Upper lobe of right lung (tissue), 1 donor: ENCODE data around the gene PFDN4. TPM values are rescaled to one million over a fixed set of nuclear protein-coding genes. Genes with fewer than 3 reads are reported as not detected.

ENCODE experiments used
- ATAC-seq: fragments of 200-7000 bp; cut with Tn5 transposase; one replicate; pipeline ENCODE4 v1.9.1; 2020; ENCODE audit warnings: mild to moderate bottlenecking, moderate library complexity
- DNase-seq: peaks from one replicate; pipeline ENCODE4 v3.0.0-alpha.2; 2020
- H3K27ac ChIP-seq: fragments of 200-600 bp; one replicate; pipeline ENCODE4 v1.8.0; 2022
- H3K27me3 ChIP-seq: fragments of 200-600 bp; one replicate; pipeline ENCODE4 v1.8.0; 2022; ENCODE audit warnings: mild to moderate bottlenecking
- H3K36me3 ChIP-seq: fragments of 200-600 bp; one replicate; pipeline ENCODE4 v1.8.0; 2022
- H3K4me1 ChIP-seq: fragments of 200-600 bp; one replicate; pipeline ENCODE4 v1.8.0; 2022
- H3K4me3 ChIP-seq: fragments of 200-600 bp; one replicate; pipeline ENCODE4 v1.8.0; 2022; ENCODE audit warnings: mild to moderate bottlenecking
- H3K9me3 ChIP-seq: fragments of 200-600 bp; one replicate; pipeline ENCODE4 v1.8.0; 2022
- CTCF ChIP-seq: fragments of 200-600 bp; IDR thresholded peaks from one replicate; pipeline ENCODE4 v1.8.0; 2022; ENCODE audit warnings: antibody characterized with exemption
- intact Hi-C: fragments of 100-400 bp; cut with DNase I; formaldehyde crosslinking; loops from one replicate; pipeline ENCODE4 v1.11.0; 2022
- total RNA-seq: library from RNA; stranded (reverse); fragmentation: NEBNext Ultra II Directional; extraction: Animal tissue kit (Norgen Biotek cat#: 25700); gene quantifications from one replicate; pipeline ENCODE4 v1.2.1, GENCODE V29; 2021
- donor health status: DM: no; HTN: yes; CAD: no; lungs with severe emphysema.

The PFDN4 gene
- total RNA-seq, 1 donor from 2014 or later = 19.9 TPM

GRCh38 chr20:54161821-54162149, 46.1 kb upstream of the PFDN4 start:
- no peaks in the 10 kb centered on the region for H3K4me1 ChIP-seq
- H3K36me3 ChIP-seq = no peaks in the 10 kb centered on the region
- no peak for TF ChIP-seq CTCF
- no peak overlapping the region for H3K4me3 ChIP-seq
- no peak for DNase-seq
- no peaks in the 10 kb centered on the region for H3K9me3 ChIP-seq
- no peak for ATAC-seq
- H3K27me3 ChIP-seq = peaks cover 21% of the 10 kb centered on the region
- H3K27ac ChIP-seq = no peak overlapping the region
- intact Hi-C loops = no loop called here

GRCh38 chr20:54162378-54163009, 45.4 kb upstream of the PFDN4 start:
- no peak for TF ChIP-seq CTCF
- H3K4me1 ChIP-seq = no peaks in the 10 kb centered on the region
- intact Hi-C loops = no loop called here
- H3K4me3 ChIP-seq = no peak overlapping the region
- no peak for ATAC-seq
- no peaks in the 10 kb centered on the region for H3K36me3 ChIP-seq
- H3K27ac ChIP-seq = no peak overlapping the region
- H3K27me3 ChIP-seq = peaks cover 28% of the 10 kb centered on the region
- no peak for DNase-seq
- H3K9me3 ChIP-seq = no peaks in the 10 kb centered on the region

- Histone ChIP-seq H3K9me3 (no peaks in the 10 kb centered on the region), H3K4me1 (no peaks in the 10 kb centered on the region), H3K36me3 (no peaks in the 10 kb centered on the region), H3K27ac (no peak overlapping the region), H3K4me3 (no peak overlapping the region), H3K27me3 (peaks cover 37% of the 10 kb centered on the region)
- no peak for TF ChIP-seq CTCF
- ATAC-seq (no peak), DNase-seq (no peak)
- intact Hi-C loops = no loop called here
Observed at GRCh38 chr20:54163402-54163801, 44.5 kb upstream of the PFDN4 start.

- Histone ChIP-seq H3K27ac (no peak overlapping the region), H3K4me1 (no peaks in the 10 kb centered on the region), H3K9me3 (no peaks in the 10 kb centered on the region), H3K27me3 (peaks cover 44% of the 10 kb centered on the region), H3K36me3 (no peaks in the 10 kb centered on the region), H3K4me3 (no peak overlapping the region)
- no peak for TF ChIP-seq CTCF
- no peak for ATAC-seq
- intact Hi-C loops = no loop called here
- no peak for DNase-seq
Observed at GRCh38 chr20:54165014-54165413, 42.9 kb upstream of the PFDN4 start.

GRCh38 chr20:54165803-54166202, 42.1 kb upstream of the PFDN4 start:
- ATAC-seq (no peak), DNase-seq (no peak)
- H3K27ac ChIP-seq = no peak overlapping the region
- intact Hi-C loops = no loop called here
- peaks cover 52% of the 10 kb centered on the region for H3K27me3 ChIP-seq
- no peaks in the 10 kb centered on the region for H3K36me3 ChIP-seq
- H3K9me3 ChIP-seq = no peaks in the 10 kb centered on the region
- H3K4me3 ChIP-seq = no peak overlapping the region
- H3K4me1 ChIP-seq = no peaks in the 10 kb centered on the region
- no peak for TF ChIP-seq CTCF
